PC-3 (cell line): ENCODE data around the gene NR3C1. TPM values are rescaled to one million over a fixed set of nuclear protein-coding genes. Genes with fewer than 3 reads are reported as not detected.

Experiments used
- ATAC-seq: fragments of 200-7000 bp; cut with Tn5 transposase; 2 replicates; pipeline ENCODE4 v1.9.1; 2020; ENCODE audit warnings: mild to moderate bottlenecking, moderate library complexity
- BruUV-seq: library from RNA; stranded (reverse); fragments of 400-500 nt; replicated peaks from 2 replicates; lab custom pipeline; 2021; lab: Mats Ljungman, UMichigan
- CTCF ChIA-PET: fragments of 300-600 bp; sonication (Branson Sonifier 250); formaldehyde crosslinking; loops from one replicate; lab custom pipeline; 2022; ENCODE audit warnings: antibody characterized with exemption; lab: Charles Lee
- POLR2A ChIA-PET: fragments of 300-600 bp; sonication (Branson Sonifier 250); formaldehyde crosslinking; loops from one replicate; lab custom pipeline; 2022; ENCODE audit warnings: antibody characterized with exemption; ENCODE audit not compliant: unreplicated experiment; lab: Charles Lee
- DNase-seq: peaks from one replicate; pipeline ENCODE4 v3.0.0-alpha.2; 2015
- H2AFZ ChIP-seq: fragments of 300-600 bp; sonication (generic); 2 replicates; pipeline ENCODE4 v1.6.0; 2016; ENCODE audit warnings: antibody characterized with exemption, low read length
- H3F3A ChIP-seq: fragments of 300-600 bp; sonication (generic); one replicate; pipeline ENCODE4 v1.6.0; 2017; ENCODE audit warnings: antibody characterized with exemption, low read length, control low read depth, mild to moderate bottlenecking; ENCODE audit not compliant: unreplicated experiment
- H3K27ac ChIP-seq: fragments of 300-600 bp; sonication (generic); 2 replicates; pipeline ENCODE4 v1.5.1; 2016; ENCODE audit warnings: mild to moderate bottlenecking, low read length
- H3K27me3 ChIP-seq: fragments of 300-600 bp; sonication (generic); 2 replicates; pipeline ENCODE4 v1.6.1; 2016; ENCODE audit warnings: low read length, mixed read lengths
- H3K36me3 ChIP-seq: fragments of 300-600 bp; sonication (generic); 2 replicates; pipeline ENCODE4 v1.6.1; 2016; ENCODE audit warnings: low read depth, mixed run types, low read length, mixed read lengths
- H3K4me1 ChIP-seq: fragments of 300-600 bp; sonication (generic); 2 replicates; pipeline ENCODE4 v1.5.1; 2016; ENCODE audit warnings: low read length; ENCODE audit not compliant: insufficient read depth
- H3K4me2 ChIP-seq: fragments of 300-600 bp; sonication (generic); 2 replicates; pipeline ENCODE4 v1.6.0; 2016; ENCODE audit warnings: low read length
- H3K4me3 ChIP-seq: fragments of 300-600 bp; sonication (generic); 2 replicates; pipeline ENCODE4 v1.5.1; 2016; ENCODE audit warnings: mild to moderate bottlenecking, low read length, mixed read lengths
- H3K79me2 ChIP-seq: fragments of 300-600 bp; sonication (generic); 2 replicates; pipeline ENCODE4 v1.6.1; 2017; ENCODE audit warnings: low read length, mixed read lengths
- H3K9ac ChIP-seq: fragments of 300-600 bp; sonication (generic); 2 replicates; pipeline ENCODE4 v1.6.0; 2016; ENCODE audit warnings: mild to moderate bottlenecking, low read length
- H3K9me2 ChIP-seq: fragments of 300-600 bp; sonication (generic); replicated peaks from 2 replicates; pipeline ENCODE4 v1.6.1; 2016; ENCODE audit warnings: mixed run types, low read length, mixed read lengths
- H3K9me3 ChIP-seq: fragments of 300-600 bp; sonication (generic); 2 replicates; pipeline ENCODE4 v1.6.1; 2016; ENCODE audit warnings: low read length, mixed read lengths
- H4K20me1 ChIP-seq: fragments of 300-600 bp; sonication (generic); 2 replicates; pipeline ENCODE4 v1.6.1; 2016; ENCODE audit warnings: low read length, mixed read lengths
- CTCF ChIP-seq: fragments of 300-600 bp; sonication (generic); conservative IDR thresholded peaks from 2 replicates; pipeline ENCODE4 v1.5.1; 2017; ENCODE audit warnings: antibody characterized with exemption, low read depth, mild to moderate bottlenecking, low read length
- EZH2 ChIP-seq: fragments of 300-600 bp; sonication (generic); IDR thresholded peaks from one replicate; pipeline ENCODE4 v1.6.1; 2017; ENCODE audit warnings: antibody characterized with exemption, mild to moderate bottlenecking, low read length; ENCODE audit not compliant: unreplicated experiment
- EZH2phosphoT487 ChIP-seq: fragments of 300-600 bp; sonication (generic); IDR thresholded peaks from 2 replicates; pipeline ENCODE4 v1.6.1; 2018; ENCODE audit warnings: mild to moderate bottlenecking, antibody characterized with exemption, low read length, borderline replicate concordance
- intact Hi-C: fragments of 100-400 bp; cut with micrococcal nuclease; formaldehyde crosslinking; loops from 2 replicates; pipeline ENCODE4 v1.9.0; 2023
- total RNA-seq: library from RNA; depleted of rRNA; stranded (reverse); fragments of >200 nt; gene quantifications from 2 replicates; pipeline ENCODE4 v1.2.3, GENCODE V29; 2014

NR3C1 gene
- total RNA-seq, 1 experiment from 2014 or later: 13.0 TPM

- intact Hi-C loops: no loop called here
- DNase-seq (peak; percentile 76), ATAC-seq (peak; percentile 91)
- Histone ChIP-seq H3K36me3 (no peaks in the 10 kb centered on the region), H3K4me3 (no peak overlapping the region), H3K9ac (peak overlapping the region; percentile 44), H3K9me3 (no peaks in the 10 kb centered on the region), H3K4me1 (peaks cover 20% of the 10 kb centered on the region), H3K27me3 (no peaks in the 10 kb centered on the region), H4K20me1 (no peaks in the 10 kb centered on the region), H3K9me2 (no peaks in the 10 kb centered on the region), H3K79me2 (no peaks in the 10 kb centered on the region), H2AFZ (no peak overlapping the region), H3K4me2 (no peak overlapping the region), H3K27ac (peak overlapping the region; percentile 86), H3F3A (no peaks in the 10 kb centered on the region)
- ChIA-PET POLR2A (no interaction called here), CTCF (no interaction called here)
- no TSS peak for BruUV-seq
- no peak for TF ChIP-seq EZH2phosphoT487
- no peak for TF ChIP-seq EZH2
- TF ChIP-seq CTCF: no peak
Measured at GRCh38 chr5:143262393-143263174, 140.9 kb downstream of the NR3C1 start.

GRCh38 chr5:143261748-143262392 is 141.6 kb downstream of the NR3C1 start:
- H4K20me1 ChIP-seq: no peaks in the 10 kb centered on the region
- peak; percentile 73 for DNase-seq
- H3F3A ChIP-seq: no peaks in the 10 kb centered on the region
- H3K9me3 ChIP-seq: no peaks in the 10 kb centered on the region
- no peaks in the 10 kb centered on the region for H3K36me3 ChIP-seq
- ChIA-PET CTCF (interaction anchor here (0.5 kb wide), 1 partner anchor 340 kb away, joined by 3 read pairs; no protein-coding TSS in a partner anchor), POLR2A (no interaction called here)
- intact Hi-C loops: no loop called here
- H3K4me2 ChIP-seq: 0 out of 2 replicates have a peak overlapping the region, but pooled peaks have one; percentile 9
- no peaks in the 10 kb centered on the region for H3K79me2 ChIP-seq
- H2AFZ ChIP-seq: no peak overlapping the region
- TF ChIP-seq CTCF: no peak
- no peak for TF ChIP-seq EZH2
- no peak for TF ChIP-seq EZH2phosphoT487
- BruUV-seq: no TSS peak
- ATAC-seq: peak; percentile 48
- H3K4me1 ChIP-seq: peaks cover 20% of the 10 kb centered on the region
- H3K27ac ChIP-seq: peak overlapping the region; percentile 86
- H3K9ac ChIP-seq: peak overlapping the region; percentile 44
- no peak overlapping the region for H3K4me3 ChIP-seq
- no peaks in the 10 kb centered on the region for H3K9me2 ChIP-seq
- H3K27me3 ChIP-seq: no peaks in the 10 kb centered on the region

GRCh38 chr5:143259254-143259605 is 144.3 kb downstream of the NR3C1 start:
- no peaks in the 10 kb centered on the region for H3F3A ChIP-seq
- peaks cover 20% of the 10 kb centered on the region for H3K4me1 ChIP-seq
- H2AFZ ChIP-seq: no peak overlapping the region
- no peaks in the 10 kb centered on the region for H3K79me2 ChIP-seq
- no peaks in the 10 kb centered on the region for H3K9me3 ChIP-seq
- ChIA-PET CTCF (no interaction called here), POLR2A (no interaction called here)
- no peak overlapping the region for H3K4me3 ChIP-seq
- no peaks in the 10 kb centered on the region for H3K9me2 ChIP-seq
- DNase-seq: no peak
- TF ChIP-seq CTCF (no peak), EZH2 (no peak), EZH2phosphoT487 (no peak)
- H3K4me2 ChIP-seq: no peak overlapping the region
- H3K27ac ChIP-seq: no peak overlapping the region
- no TSS peak for BruUV-seq
- intact Hi-C loops: no loop called here
- H4K20me1 ChIP-seq: no peaks in the 10 kb centered on the region
- no peak for ATAC-seq
- no peaks in the 10 kb centered on the region for H3K27me3 ChIP-seq
- no peaks in the 10 kb centered on the region for H3K36me3 ChIP-seq
- no peak overlapping the region for H3K9ac ChIP-seq
